ENCODE data around the gene SLC12A6.

- no peak for TF ChIP-seq CTCF (IDR thresholded peaks at IDR 0.05)
- TF ChIP-seq POLR2A (IDR thresholded peaks at IDR 0.05), result no peak
Measured at GRCh38 chr15:34364041-34364440, 26.5 kb upstream of the SLC12A6 start.

All from right lobe of liver (tissue), 4 donors.